H1 (cell line): Measurements from ENCODE around the gene ATP11A. TPM values are rescaled to one million over a fixed set of nuclear protein-coding genes. Genes with fewer than 3 reads are reported as not detected.
A peak's percentile ranks its signal among the peaks of the same experiment; 100 is the strongest.

Experiments
- CTCF ChIA-PET: fragments of 300-600 bp; sonication (Branson Sonifier 250); formaldehyde crosslinking; loops from one replicate; lab custom pipeline; 2021; ENCODE audit not compliant: partially characterized antibody; lab: Charles Lee
- POLR2A ChIA-PET: fragments of 300-600 bp; sonication (Branson Sonifier 250); formaldehyde crosslinking; loops from one replicate; lab custom pipeline; 2021; ENCODE audit warnings: inconsistent platforms; ENCODE audit not compliant: partially characterized antibody; lab: Charles Lee
- DNase-seq, 2 experiments: peaks; one replicate each; pipeline versions ENCODE4 v3.0.0 to v3.0.0-alpha.2; 2010 to 2022; ENCODE audit warnings: low spot score in 2 of 2, low read depth in 1 of 2, mixed read lengths in 1 of 2
- FAIRE-seq: peaks from 2 replicates; lab custom pipeline; 2011; peaks lifted over from hg19 to GRCh38; lab: Jason Lieb, UNC
- H2AFZ ChIP-seq: 2 replicates; pipeline ENCODE4 v1.8.1; 2012; ENCODE audit warnings: low read length, inconsistent platforms
- H2AK5ac ChIP-seq: 2 replicates; pipeline ENCODE4 v1.6.1; 2013; ENCODE audit warnings: low read depth, low read length
- H2BK120ac ChIP-seq: replicated peaks from 2 replicates; pipeline ENCODE3; 2013; ENCODE audit warnings: low read depth, low read length, inconsistent platforms
- H2BK12ac ChIP-seq: 2 replicates; pipeline ENCODE4 v1.6.1; 2013; ENCODE audit warnings: low read depth, low read length
- H2BK15ac ChIP-seq: 2 replicates; pipeline ENCODE4 v1.6.1; 2013; ENCODE audit warnings: low read length
- H2BK20ac ChIP-seq: 2 replicates; pipeline ENCODE4 v1.6.1; 2013; ENCODE audit warnings: low read length
- H2BK5ac ChIP-seq: 2 replicates; pipeline ENCODE4 v1.6.1; 2013; ENCODE audit warnings: low read depth, low read length
- H3K14ac ChIP-seq: 2 replicates; pipeline ENCODE4 v1.6.1; 2013; ENCODE audit warnings: inconsistent platforms; ENCODE audit not compliant: insufficient read length
- H3K18ac ChIP-seq: 2 replicates; pipeline ENCODE4 v1.6.1; 2013; ENCODE audit warnings: low read length; ENCODE audit errors: extremely low read depth
- H3K23ac ChIP-seq: 2 replicates; pipeline ENCODE4 v1.6.1; 2013; ENCODE audit warnings: inconsistent platforms; ENCODE audit not compliant: insufficient read length
- H3K23me2 ChIP-seq: 2 replicates; pipeline ENCODE4 v1.6.1; 2013; ENCODE audit warnings: low read depth, low read length
- H3K27ac ChIP-seq: 2 replicates; pipeline ENCODE4 v1.6.1; 2011; ENCODE audit warnings: low read depth, low read length, inconsistent platforms
- H3K27me3 ChIP-seq, 4 experiments: replicated peaks in 1 of 4; 1 replicate in 1 of 4; 2 replicates in 3 of 4; pipeline versions ENCODE4 v1.6.1 to v1.8.1; 2011 to 2013; ENCODE audit warnings: low read length in 3 of 4, mild to moderate bottlenecking in 3 of 4, inconsistent platforms in 2 of 4, mixed read lengths in 2 of 4, moderate library complexity in 1 of 4; ENCODE audit not compliant: control insufficient read depth in 3 of 4, insufficient read depth in 3 of 4; ENCODE audit errors: extremely low read depth in 1 of 4
- H3K36me3 ChIP-seq, 4 experiments: 2 replicates each; pipeline versions ENCODE4 v1.6.1 to v1.8.1; 2011 to 2013; ENCODE audit warnings: mild to moderate bottlenecking in 4 of 4, low read length in 3 of 4, moderate library complexity in 2 of 4, control low read depth in 1 of 4, inconsistent platforms in 1 of 4; ENCODE audit not compliant: insufficient read depth in 4 of 4, control insufficient read depth in 2 of 4
- H3K4ac ChIP-seq: replicated peaks from 2 replicates; pipeline ENCODE3; 2013; ENCODE audit warnings: low read length, low read depth, mixed read lengths, inconsistent platforms; ENCODE audit not compliant: insufficient read length
- H3K4me1 ChIP-seq, 4 experiments: replicated peaks in 1 of 4; 1 replicate in 1 of 4; 2 replicates in 3 of 4; pipeline versions ENCODE4 v1.6.1 to v1.8.1; 2011 to 2013; ENCODE audit warnings: low read length in 3 of 4, inconsistent platforms in 2 of 4, mixed read lengths in 1 of 4; ENCODE audit not compliant: insufficient read depth in 4 of 4, control insufficient read depth in 3 of 4
- H3K4me2 ChIP-seq, 2 experiments: 2 replicates each; pipeline versions ENCODE4 v1.6.1 to v1.8.1; 2011 to 2013; ENCODE audit warnings: low read depth in 2 of 2, low read length in 2 of 2, control low read depth in 1 of 2, inconsistent platforms in 1 of 2, mild to moderate bottlenecking in 1 of 2; ENCODE audit not compliant: insufficient read depth in 1 of 2
- H3K4me3 ChIP-seq, 4 experiments: fragments of 200-600, 300-600 bp in 1 of 4; sonication (generic), shearing (Covaris generic), sonication (Bioruptor Twin) in 1 of 4; 2 replicates each; pipeline versions ENCODE4 v1.5.1 to v1.8.1; 2011 to 2016; ENCODE audit warnings: low read length in 4 of 4, low read depth in 3 of 4, control low read depth in 2 of 4, inconsistent platforms in 2 of 4, mild to moderate bottlenecking in 2 of 4, mixed read lengths in 1 of 4, moderate library complexity in 1 of 4; ENCODE audit not compliant: insufficient read depth in 2 of 4; ENCODE audit errors: extremely low read depth in 1 of 4
- H3K56ac ChIP-seq: replicated peaks from 2 replicates; pipeline ENCODE3; 2013; ENCODE audit warnings: low read depth, mild to moderate bottlenecking, mixed read lengths, low read length, inconsistent platforms; ENCODE audit not compliant: insufficient read length
- H3K79me1 ChIP-seq: 2 replicates; pipeline ENCODE4 v1.6.1; 2013; ENCODE audit warnings: low read depth, low read length, control low read depth
- H3K79me2 ChIP-seq, 2 experiments: 2 replicates each; pipeline versions ENCODE4 v1.6.1 to v1.8.1; 2012 to 2013; ENCODE audit warnings: low read length in 2 of 2, mild to moderate bottlenecking in 2 of 2, inconsistent platforms in 1 of 2; ENCODE audit not compliant: insufficient read depth in 2 of 2, control insufficient read depth in 1 of 2
- H3K9ac ChIP-seq, 4 experiments: replicated peaks in 1 of 4; 1 replicate in 1 of 4; 2 replicates in 3 of 4; pipeline versions ENCODE4 v1.6.1 to v1.8.1; 2011 to 2013; ENCODE audit warnings: low read depth in 3 of 4, low read length in 3 of 4, control low read depth in 2 of 4, mild to moderate bottlenecking in 2 of 4, moderate library complexity in 2 of 4, inconsistent platforms in 1 of 4; ENCODE audit errors: extremely low read depth in 1 of 4
- H3K9me3 ChIP-seq, 2 experiments: 2 replicates each; pipeline versions ENCODE4 v1.6.1 to v1.8.1; 2012 to 2013; ENCODE audit warnings: mild to moderate bottlenecking in 2 of 2, moderate library complexity in 2 of 2, control low read depth in 1 of 2, inconsistent platforms in 1 of 2, low read depth in 1 of 2, low read length in 1 of 2, mixed read lengths in 1 of 2; ENCODE audit not compliant: insufficient read depth in 2 of 2
- H4K20me1 ChIP-seq, 2 experiments: replicated peaks in 1 of 2; 2 replicates each; pipeline versions ENCODE3 to v1.8.1; 2011 to 2013; ENCODE audit warnings: inconsistent platforms in 2 of 2, low read length in 2 of 2, mild to moderate bottlenecking in 1 of 2; ENCODE audit not compliant: insufficient read depth in 2 of 2, control insufficient read depth in 1 of 2
- H4K5ac ChIP-seq: 2 replicates; pipeline ENCODE4 v1.6.1; 2013; ENCODE audit warnings: low read length, low read depth, mixed read lengths, inconsistent platforms; ENCODE audit not compliant: insufficient read length
- H4K8ac ChIP-seq: 2 replicates; pipeline ENCODE4 v1.8.0; 2013; ENCODE audit warnings: mild to moderate bottlenecking, moderate library complexity, low read length, inconsistent platforms; ENCODE audit not compliant: insufficient read depth; ENCODE audit errors: extremely low read depth
- H4K91ac ChIP-seq: replicated peaks from 2 replicates; pipeline ENCODE3; 2013; ENCODE audit warnings: low read length, mixed read lengths, inconsistent platforms; ENCODE audit not compliant: insufficient read length
- KDM4A ChIP-seq: IDR thresholded peaks from one replicate; pipeline ENCODE4 v1.7.1; 2012; ENCODE audit warnings: low read depth, mild to moderate bottlenecking, moderate library complexity, low read length, inconsistent platforms; ENCODE audit not compliant: severe bottlenecking
- PHF8 ChIP-seq: fragments of 200-600 bp; sonication (generic); conservative IDR thresholded peaks from 2 replicates; pipeline ENCODE4 v1.7.1; 2012; ENCODE audit warnings: low read depth, mild to moderate bottlenecking, inconsistent platforms, low read length, moderate library complexity
- ZNF274 ChIP-seq: IDR thresholded peaks from 2 replicates; pipeline ENCODE4 v1.7.0; 2012; ENCODE audit warnings: low read length, borderline replicate concordance; ENCODE audit errors: extremely low read depth
- WGBS, 2 experiments: shearing (Covaris generic) in 1 of 2; methylation state at CpG; one replicate each; pipeline versions ENCODE4 v1.1.6 to v1.1.7; 2013 to 2015; ENCODE audit warnings: low lambda C conversion rate in 2 of 2, mixed read lengths in 2 of 2, inconsistent platforms in 1 of 2, low coverage in 1 of 2, missing lambda C conversion rate in 1 of 2; ENCODE audit not compliant: insufficient replicate concordance in 2 of 2, insufficient coverage in 1 of 2, insufficient read length in 1 of 2; ENCODE audit errors: extremely low coverage in 1 of 2, missing lambda C conversion rate in 1 of 2; 5-methylcytosine and 5-hydroxymethylcytosine counted together
- polyA plus RNA-seq, 7 experiments: library from polyadenylated mRNA; depleted of rRNA in 3 of 7; stranded (reverse) in 5 of 7; unstranded in 2 of 7; fragments of >200 nt in 5 of 7; fragments of 200-250 nt in 2 of 7; gene quantifications; 1 replicate in 5 of 7; 2 replicates in 1 of 7; 4 replicates in 1 of 7; pipeline versions ENCODE4 v1.2.1 to v1.2.3, GENCODE V29; 2011 to 2013; ENCODE audit warnings: missing spikeins in 2 of 7, mixed read lengths in 2 of 7
- total RNA-seq: library from RNA; stranded (reverse); fragmentation: NEBNext Ultra II Directional; extraction: Animal tissue kit (Norgen Biotek cat#: 25700); gene quantifications from 2 replicates; pipeline ENCODE4 v1.2.1, GENCODE V29; 2021
- TF ChIP-seq, protein P1 (sequence below): IDR thresholded peaks from 2 replicates; pipeline ENCODE4 v1.6.1; 2011; ENCODE audit warnings: low read depth, mild to moderate bottlenecking, low read length; ENCODE audit not compliant: insufficient read depth

Gene ATP11A
- total and polyA plus RNA-seq, 2 of the 8 experiments (the other 6 are each of a cell fraction or from before 2014, with no cell fraction given): 28.8 to 72.9 TPM

DNA sequence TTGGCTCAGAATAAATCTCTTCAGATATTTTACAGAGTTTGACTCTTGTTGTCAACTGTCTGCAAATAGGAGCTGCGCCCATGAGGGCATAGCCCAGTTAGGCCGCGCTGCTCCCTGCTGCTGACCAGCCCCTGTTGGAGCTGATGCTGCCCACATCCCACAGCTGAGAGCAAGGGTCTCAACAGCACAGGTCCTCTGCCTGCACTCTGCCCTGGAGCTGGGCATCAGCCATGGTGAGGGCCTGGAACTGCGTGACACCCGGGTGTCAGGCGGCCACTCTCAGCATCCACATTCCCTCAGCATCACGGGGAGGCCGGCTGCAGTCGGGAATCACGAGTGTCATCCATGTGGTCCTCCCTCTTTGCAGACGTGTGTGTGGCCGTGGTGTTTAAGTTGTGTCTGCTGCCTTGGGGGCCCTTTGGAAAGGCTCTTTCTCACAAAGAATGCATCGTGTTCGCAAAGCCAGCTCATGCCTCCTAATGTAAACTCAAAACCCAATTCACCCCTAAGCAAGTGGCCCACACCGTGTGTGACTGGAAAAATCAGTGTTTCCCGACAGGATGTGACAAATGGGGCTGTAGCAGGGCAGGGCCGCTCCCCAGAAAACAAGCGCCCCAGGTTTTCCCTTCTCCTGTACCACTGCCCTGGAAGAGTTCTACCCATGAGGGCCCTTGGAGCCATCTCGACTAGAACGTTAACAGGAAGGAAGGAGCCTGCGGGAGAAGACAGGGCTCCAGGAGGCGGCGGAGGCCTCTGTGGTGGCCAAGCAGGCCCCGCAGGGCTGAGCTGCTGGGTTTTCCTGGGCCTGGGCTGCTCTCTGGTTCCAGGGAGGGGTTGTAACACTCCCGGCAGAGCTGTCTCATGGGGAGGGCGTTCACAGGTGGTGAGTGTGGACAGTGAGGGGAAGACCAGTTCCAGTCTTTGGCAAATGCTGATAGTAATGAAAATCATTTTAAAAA is 20.3 kb downstream of the ATP11A start:
- ChIA-PET POLR2A (interaction anchor here (0.8 to 1.8 kb wide), 4 partner anchors 15 to 176 kb away, joined by 3 to 7 read pairs (median 4); no protein-coding TSS in a partner anchor), CTCF (interaction anchor here (0.7 to 3.1 kb wide), 8 partner anchors 14 to 163 kb away, joined by 3 to 13 read pairs (median 3); no protein-coding TSS in a partner anchor)
- Histone ChIP-seq H2BK20ac (peak overlapping the region; percentile 94), H4K91ac (peak overlapping the region; percentile 82), H3K79me2 (peaks cover 0 to 70% of the 10 kb centered on the region in 2 experiments; a peak in 2 of 4 replicates), H4K20me1 (peaks cover 0 to 1% of the 10 kb centered on the region in 2 experiments), H3K4me3 (no peak overlapping the region), H3K36me3 (no peaks in the 10 kb centered on the region), H2AFZ (no peak overlapping the region), H4K5ac (no peak overlapping the region), H3K27ac (no peak overlapping the region), H3K56ac (no peak overlapping the region), H3K23me2 (no peaks in the 10 kb centered on the region; the same call in 1 of the 2 replicates), H2AK5ac (peak overlapping the region; percentile 84), H3K27me3 (no peaks in the 10 kb centered on the region), H3K14ac (no peak overlapping the region), H4K8ac (no peak overlapping the region), H3K79me1 (peaks cover 9% of the 10 kb centered on the region), H3K23ac (no peak overlapping the region), H2BK5ac (peak overlapping the region; percentile 73), H2BK120ac (peak overlapping the region; percentile 57), H3K18ac (peak overlapping the region; percentile 95; the same call in 1 of the 2 replicates), H2BK15ac (peak overlapping the region; percentile 65; the same call in 1 of the 2 replicates), H3K4me1 (peaks cover 14 to 36% (median 18%) of the 10 kb centered on the region in 4 experiments), H3K9me3 (no peaks in the 10 kb centered on the region), H3K4me2 (no peak overlapping the region), H3K4ac (peak overlapping the region; percentile 60), H3K9ac (no peak overlapping the region), H2BK12ac (peak overlapping the region; percentile 68; the same call in 1 of the 2 replicates)
- WGBS, 2 experiments: 87% methylated on average over 26 of the region's 26 CpGs; no CpG with 5 or more reads in 1 of the 2 experiments
- no peak for TF ChIP-seq KDM4A
- no peak for TF ChIP-seq PHF8
- no peak for TF ChIP-seq ZNF274
- TF ChIP-seq, protein P1, sequence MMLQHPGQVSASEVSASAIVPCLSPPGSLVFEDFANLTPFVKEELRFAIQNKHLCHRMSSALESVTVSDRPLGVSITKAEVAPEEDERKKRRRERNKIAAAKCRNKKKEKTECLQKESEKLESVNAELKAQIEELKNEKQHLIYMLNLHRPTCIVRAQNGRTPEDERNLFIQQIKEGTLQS: no peak
- DNase-seq: no peak
- no peak for FAIRE-seq
